GM21619 (cell line): Measurements from ENCODE around the gene GJC1.

Source experiments
- ATAC-seq: cut with Tn5 transposase; IDR thresholded peaks from one replicate; pipeline ENCODE4 v1.9.1; 2021; ENCODE audit not compliant: unreplicated experiment

Gene GJC1

DNA sequence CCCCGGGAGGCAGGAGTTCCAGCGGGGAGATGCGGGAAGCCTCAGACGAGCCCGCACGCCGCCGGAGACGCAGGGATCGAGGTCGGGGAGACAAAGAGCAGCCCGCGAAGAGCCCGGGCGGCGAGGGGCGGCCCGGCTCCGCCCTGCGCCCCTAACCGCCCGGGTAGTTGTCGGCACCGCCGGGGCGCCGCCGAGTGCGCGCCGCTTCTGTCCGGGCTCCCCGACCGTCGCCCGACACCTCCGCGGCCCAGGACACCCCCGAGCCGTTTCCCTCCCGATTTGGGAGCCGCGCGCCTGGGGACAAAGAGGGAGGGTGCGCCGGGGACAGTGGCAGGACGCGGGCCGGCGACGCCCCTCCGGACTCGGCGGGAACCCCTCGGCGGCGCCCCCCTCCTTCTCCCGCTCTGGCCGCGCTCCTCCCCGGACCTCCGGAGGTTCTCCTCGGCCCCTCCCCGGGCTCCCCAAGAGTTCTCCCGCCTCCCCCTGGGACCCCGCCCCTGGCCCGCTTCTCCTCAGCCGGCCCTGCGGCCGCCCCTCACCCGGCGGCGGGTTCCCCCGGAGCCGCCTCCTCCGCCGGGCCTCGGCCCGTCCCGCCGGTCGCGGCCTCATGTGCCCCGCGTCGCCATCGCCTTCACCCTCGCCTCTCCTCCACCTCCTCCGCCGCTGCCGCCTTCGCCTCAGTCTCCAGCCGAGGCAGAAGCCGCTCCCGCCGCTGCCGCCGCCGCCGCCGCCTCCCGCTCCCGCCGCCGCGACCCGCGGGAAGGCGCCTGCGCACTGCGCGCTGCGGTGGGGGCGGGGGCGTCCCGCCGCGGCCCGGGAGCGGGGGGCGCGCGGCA lies at the start of gene GJC1:
Gene GJC1, minus strand, starts transcription at position 765 of the 836 bp plus-strand sequence. CDS start 24,470 bp downstream, outside the sequence.
- ATAC-seq = no peak

DNA sequence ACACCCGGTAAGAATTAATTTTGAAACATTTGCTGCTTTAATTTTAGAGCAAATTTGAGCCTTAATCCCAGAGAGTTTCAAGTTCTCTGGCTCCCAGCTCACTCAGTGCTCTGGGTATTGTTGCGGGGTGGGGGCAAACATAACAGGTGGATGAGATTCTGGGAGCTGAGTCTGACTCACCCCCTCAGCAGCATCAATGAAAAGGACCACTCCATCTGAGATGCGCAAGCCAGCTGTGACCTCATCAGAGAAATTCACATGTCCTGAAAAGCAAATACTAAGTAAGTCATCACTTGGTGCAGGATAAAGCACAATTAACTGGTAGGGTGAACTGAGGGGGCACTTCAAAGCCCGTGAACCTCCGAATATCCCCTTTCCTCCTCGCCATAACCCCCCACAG lies 49.3 kb upstream of the GJC1 start:
- ATAC-seq = no peak

DNA sequence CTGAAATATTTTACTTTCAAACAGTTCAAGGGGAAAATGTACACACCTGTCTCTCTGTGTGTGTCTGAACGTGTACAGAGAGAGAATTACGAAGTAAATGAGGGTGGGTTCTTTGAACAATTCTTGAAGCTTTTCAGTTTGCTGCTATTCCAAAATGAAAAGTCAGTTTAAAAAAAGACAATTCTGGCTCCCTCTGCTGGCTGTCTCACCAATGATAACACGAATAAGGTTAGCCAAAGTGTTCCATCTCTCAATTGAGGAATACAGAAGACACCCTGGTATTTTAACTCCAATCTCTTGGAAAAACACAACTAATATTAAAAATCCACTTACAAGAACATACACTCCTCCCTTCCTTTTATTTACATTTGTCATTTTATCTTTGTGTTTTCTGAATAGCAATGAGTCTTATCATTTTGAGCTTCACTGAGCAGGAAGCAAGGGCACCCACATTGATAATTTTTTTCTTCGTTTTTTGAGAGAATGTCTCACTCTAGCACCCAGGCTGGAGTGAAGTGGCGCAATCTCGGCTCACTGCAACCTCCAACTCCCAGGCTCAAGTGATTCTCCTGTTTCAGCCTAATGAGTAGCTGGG lies 48.6 kb upstream of the GJC1 start:
- no peak for ATAC-seq

DNA sequence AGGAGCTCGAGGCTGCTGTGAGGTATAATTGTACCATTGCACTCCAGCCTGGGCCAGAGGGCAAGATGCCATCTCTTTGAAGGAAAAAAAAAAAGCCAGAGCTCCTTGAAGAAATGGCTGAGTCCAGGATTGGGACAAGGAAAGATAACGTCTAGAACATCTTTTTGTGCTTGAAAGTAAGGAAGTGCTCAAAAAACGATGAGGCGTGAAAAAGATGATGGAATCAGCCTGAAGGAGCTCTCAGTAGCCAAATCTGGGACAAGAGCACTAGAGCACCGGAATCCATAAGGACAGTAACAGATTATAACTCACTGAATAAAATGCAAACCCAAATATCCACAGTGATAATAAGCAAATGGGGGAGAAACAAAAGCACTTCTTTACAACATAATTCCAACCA lies 47.0 kb upstream of the GJC1 start:
- ATAC-seq = no peak

DNA sequence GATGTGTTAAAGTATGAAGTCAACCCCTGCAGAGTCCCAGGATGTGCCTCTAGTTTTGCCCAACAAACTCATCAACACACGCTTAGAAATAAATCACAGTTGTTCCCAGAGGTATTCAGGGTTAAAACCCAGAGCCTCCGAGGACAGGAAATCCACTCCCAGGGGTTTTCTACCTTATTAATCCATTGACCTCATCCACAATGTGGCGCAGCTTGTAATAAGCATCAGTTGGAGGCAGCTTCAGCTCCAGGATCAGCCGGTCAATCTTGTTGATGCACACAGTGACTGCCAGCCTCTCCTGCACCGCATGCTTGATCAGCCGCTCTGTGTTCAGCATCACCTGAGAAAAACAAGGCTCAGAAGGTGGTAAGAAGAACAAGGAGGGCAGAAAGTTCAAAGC lies 45.7 kb upstream of the GJC1 start:
- ATAC-seq = no peak

DNA sequence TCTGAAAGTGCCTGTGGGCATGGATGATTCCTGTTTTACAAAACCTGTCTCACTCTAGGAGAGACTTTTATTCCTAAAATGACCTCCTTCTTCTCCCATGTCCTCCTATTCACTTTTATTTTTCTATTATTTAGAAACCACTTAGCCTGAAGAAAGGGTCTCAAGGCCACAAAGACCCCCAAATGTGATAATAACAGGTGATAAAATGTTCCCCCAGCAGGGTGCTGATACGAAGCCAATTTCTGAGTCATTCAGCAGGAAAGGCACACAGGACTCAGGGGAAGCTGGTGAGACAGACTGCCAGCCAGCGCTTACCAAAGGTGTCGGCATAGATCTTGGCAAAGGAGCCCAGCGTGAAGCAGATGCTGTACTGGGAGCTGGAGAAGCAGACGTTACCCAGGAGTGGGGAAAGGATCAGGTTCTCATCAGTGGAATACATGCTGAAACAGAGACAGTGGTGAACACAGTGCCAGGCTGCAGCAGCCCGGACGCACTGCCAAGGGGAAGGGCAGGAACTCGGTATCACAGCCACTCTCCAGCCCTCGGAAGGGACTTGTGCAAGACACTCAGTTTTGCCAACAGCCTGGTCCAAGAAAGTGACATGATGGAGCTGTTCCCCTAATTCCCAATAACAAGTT lies 42.2 kb upstream of the GJC1 start:
- ATAC-seq = no peak

DNA sequence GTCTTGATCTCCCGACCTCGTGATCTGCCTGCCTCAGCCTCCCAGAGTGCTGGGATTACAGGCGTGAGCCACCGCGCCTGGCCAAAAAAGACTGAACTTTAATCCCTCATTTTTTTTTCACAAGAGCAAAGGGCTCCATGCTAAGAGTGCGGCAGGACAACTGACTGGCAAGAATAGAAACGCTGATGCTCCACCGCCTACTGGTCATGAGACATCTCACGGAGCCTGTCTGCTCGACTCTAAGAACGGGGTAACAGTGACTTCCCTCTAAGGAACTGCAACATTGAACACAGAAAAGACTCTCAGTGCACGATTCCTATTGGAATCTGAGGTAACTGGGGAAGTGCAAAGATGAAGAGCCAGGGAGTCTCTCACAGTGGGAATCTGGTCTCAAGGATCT lies 41.5 kb upstream of the GJC1 start:
- ATAC-seq = no peak

DNA sequence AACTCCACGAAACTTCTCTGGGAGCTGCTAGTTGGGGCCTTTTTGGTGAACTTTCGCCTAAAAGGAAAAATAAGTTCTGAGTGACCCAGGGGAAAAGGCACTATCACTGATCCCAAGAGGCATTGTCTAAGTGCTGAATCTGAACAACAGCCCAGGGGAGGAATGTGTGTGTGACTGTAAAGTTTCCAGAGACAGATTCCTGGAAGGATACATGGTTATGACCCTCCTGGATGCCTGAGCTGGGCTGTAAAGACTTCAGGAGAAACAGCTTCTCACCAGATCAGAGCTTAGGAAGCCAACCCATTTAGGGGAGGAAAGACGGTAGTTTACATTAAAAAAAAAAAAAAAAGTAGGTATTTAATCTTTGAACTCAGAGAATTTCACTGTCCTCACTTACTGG lies 37.8 kb upstream of the GJC1 start:
- no peak for ATAC-seq

DNA sequence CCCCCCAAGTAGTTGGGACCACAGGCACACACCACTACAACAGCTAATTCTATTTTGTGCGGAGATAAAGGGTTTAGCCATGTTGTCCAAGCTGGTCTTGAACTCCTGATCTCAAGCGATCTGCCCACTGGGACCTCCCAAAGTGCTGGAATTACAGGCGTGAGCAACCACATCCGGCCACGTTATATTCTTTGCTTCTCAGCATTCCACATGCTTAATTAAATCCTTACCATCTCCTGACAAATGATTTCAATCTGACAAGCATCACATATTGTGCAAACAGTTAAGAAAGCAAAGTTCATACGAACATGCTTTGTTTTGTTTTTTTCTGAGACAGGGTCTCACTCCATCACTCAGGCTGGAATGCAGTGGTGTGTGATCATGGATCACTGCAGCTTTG lies 35.8 kb upstream of the GJC1 start:
- no peak for ATAC-seq

DNA sequence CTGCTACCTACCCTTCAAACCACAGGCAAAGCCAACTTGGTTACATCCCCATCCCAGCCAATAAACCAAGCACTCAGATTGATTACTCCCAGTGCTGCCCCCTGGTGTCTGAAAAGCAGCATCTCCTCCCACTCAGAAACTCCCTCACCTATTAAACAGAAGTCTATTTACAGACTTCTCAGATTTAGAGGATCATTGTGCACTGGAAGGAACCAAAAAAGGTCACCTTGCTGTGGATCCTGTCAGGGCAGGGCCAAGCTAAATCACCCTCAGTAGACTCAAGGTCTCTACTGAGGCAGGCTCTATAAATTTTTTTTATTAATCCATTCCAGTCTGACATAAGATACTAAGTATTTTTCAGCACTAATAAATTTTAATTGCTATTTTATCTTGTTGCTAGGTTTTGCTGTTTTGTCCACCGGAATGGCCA lies 35.2 kb upstream of the GJC1 start:
- no peak for ATAC-seq

DNA sequence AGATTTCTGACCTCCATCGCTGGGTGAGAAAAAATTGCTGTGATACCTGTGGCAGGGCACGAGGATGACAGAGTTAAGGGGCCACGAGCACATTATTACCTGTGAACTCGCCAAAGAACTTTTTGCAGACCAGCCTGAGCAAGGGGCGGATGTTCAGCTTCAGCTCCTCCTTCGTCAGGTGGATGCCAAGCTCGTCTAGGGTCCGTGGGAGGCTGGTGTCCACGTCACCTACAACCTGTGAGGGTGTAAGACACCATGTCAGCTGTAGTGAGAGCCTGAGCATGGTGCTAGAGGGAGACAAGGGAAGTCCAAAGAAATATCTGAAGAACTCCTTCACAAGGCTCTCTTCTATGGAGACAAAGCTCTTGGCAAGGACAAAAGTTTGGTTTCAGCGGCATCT lies 34.7 kb upstream of the GJC1 start:
- ATAC-seq = no peak

DNA sequence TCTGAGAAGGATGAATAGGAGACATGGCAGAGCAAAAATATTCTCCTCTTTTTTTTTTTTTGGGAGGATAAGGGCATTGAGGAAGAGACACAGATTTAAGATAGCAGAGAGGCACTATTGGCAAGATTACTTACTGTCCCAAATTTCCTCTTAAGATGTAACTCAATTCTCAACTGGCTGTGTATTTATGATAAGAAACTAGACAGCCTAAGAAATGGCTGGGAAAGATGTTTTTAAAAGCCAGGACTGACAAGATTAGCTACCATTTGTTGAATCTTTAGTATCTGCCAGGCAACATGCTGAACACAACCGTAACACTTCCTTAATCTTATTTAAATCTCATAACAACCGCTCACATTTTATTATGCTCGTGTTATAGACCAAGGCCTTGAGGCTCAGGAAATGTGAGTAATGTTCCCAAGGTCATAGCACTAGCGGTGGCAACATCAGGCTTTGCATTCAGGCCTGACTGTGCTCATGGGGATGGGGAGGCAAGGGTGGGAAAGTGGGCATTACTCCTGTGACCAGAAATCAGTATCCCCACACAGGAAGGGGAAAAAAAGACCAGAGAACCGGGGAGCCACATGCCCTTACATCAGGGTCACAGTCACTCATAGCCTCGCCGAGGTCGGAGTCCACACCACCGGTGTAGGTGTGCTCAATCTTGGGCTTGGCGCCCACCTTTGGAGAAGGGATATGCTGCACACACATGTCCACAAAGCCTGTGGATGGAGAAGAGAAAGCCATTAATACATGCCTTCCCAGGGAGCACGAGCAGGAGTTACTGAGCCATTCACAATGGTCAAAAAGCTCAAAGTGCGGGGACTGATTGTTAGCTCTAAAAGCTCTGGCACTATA lies 33.2 kb upstream of the GJC1 start:
- no peak for ATAC-seq

DNA sequence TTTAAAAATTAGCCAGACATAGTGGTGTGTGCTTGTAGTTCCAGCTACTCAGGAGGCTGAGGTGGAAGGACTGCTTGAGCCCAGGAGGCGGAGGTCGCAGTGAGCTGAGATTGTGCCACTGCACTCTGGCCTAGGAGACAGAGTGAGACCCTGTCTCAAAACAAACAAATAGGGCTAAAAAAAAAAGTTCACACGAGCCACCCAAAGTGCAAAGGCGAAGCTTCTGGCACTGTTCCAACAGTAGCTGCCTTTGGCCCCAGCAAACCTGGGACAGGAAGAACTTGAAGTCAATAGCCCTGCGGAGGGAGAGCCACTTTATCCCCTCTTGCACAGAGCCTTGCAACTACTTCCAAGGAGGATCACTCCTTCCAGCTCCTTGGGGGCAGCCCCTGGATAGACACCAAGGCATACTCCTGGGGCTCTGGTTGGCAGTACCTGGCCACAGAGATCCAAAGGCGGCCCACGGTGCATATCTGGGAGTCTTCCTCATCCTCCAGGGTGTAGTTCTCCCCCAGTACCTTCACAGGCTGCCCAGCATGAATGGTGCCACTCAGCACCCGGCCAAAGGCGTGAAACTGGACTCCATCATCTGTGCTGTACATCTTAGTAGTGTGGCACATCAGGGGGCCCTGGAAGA lies 32.3 kb upstream of the GJC1 start:
- no peak for ATAC-seq

DNA sequence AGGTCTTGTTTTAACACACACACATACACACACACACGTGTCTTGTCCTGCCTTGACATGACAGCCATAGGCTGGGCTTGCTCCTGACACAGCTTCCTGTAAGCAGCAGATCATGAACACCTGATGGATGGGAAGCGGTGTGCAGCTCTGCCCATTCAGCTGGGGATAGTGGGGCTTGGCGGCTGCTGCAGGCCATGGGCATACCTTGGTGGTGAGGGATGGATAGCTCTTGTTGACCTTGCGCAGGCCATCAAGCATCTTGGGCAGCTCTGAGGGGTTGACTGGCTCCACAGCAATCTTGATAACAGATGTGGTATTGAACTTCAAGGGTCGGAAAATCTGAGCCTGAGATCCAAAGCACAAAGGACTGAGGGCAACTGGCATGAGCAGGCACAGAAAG lies 29.6 kb upstream of the GJC1 start:
- ATAC-seq = no peak

DNA sequence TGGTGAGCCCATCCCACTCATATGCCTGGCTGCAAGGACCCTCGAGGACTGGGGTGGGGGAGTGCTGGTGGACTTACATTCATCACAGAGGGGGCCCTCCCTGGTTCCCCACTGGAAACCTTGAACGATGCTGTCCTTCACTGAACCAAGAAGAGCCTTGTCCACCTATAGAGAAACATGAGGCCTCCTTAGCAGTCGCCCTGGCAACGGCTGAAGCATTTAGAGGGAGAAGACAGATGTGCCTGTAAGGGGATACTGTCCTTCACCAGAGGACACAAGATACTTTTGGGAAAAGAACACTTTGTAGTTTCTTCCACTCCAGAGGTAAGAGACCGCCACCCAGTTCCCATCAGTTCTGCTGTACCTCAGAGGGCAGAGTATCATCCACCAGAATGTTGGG lies 24.1 kb upstream of the GJC1 start:
- ATAC-seq = no peak

DNA sequence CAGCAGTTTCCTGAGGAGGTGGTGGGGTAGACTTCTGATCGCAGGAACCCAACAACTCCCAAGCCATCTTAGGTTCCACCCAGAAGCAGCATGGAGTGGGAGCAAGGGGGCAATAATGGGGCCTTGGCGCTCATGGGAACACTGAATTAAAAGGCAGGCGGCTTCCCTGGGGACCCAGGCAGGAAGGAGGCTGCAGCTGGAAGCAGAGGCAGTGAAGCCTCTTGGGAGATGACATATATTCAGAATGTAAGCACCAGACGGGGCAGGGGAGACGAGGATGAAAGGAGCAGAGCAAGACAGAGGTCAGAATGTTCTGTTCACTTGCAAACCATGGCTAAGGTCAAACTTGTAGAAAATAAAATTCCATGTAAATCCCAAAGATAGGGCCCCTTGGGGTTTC lies 20.5 kb upstream of the GJC1 start:
- ATAC-seq = no peak

DNA sequence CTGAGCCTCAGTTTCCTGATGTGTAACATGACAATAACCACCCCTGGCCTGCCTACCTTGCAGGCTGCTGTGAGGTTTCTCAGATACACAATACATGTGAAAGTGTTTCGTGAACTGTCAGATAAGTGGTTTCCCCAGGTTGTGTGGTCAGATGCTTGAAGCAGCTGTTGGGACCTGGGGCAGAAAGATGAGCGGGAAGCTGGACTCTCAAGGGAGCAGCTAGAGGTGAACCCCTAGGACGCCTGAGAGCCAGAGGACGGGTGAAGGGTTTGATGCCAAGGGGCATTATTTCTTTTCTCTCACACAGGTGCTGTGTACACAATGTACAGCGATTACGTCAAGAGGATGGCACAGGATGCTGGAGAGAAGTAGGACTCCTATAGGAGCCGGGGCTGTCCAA lies 19.9 kb upstream of the GJC1 start:
- ATAC-seq = no peak

DNA sequence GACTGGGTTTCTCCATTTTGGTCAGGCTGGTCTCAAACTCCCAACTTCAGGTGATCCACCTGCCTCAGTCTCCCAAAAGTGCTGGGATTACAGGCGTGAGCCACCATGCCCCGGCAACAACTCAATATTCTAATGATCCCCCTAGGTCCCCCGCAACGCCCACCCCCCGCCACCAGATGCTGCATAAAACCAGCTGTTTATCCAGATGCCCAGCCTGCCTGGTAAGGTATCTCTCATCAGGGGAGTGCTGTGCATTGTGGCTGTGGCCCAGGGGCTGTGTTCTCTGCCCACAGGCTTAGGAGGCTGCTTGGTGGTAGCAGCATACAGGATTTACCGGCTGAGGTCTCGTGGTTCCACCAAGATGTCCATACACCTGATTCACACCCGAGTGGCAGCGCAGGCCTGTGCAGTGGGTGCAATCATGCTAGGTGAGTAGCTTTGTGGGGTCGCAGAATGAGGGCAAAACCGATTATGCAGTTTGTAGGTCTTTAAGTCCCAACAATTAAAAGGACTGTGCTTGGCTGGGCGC lies 18.9 kb upstream of the GJC1 start:
- ATAC-seq = no peak

DNA sequence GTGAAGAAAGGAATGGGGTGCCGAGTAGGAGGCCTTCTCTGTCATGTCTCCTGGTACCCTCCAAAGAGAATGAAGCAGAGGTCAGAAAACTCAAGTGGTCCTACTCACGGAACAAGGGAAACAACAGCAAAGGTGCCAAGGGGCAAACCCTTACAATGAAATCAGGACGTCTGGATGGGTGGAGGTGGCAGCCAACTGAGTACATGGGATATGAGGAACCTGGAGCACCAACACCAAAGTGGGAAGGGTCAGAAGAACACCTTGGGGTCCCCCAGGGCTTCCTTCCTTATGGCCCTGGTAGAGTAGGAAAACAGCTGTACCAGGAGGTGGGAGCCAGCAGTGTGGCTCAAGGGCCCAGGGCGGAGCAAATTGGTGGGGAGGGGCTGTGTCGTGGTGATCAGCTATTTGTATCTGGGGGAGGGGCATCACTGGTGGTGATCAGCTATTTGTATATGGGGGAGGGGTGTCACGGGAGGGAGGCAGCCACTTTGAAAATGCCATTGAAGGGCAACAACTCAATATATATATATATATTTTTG lies 18.2 kb upstream of the GJC1 start:
- ATAC-seq = no peak

DNA sequence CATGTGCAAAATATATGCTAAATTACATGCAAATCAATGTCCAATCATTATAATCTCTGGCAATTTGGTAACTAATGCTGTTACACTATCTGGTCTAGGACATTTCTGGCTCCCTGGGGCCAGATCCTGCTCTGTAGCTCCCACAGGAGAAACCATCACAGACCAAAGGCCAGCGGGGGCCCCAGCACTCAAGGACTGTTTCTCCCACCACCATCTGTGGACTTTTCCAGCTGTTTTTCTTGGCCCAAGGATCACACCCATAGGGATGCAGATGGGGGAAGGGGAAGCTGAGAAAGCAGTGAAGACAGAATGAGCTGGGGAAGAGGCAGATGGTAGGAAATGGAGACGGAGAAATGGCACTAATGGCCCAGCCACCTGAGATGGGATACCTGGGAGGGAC lies 17.5 kb upstream of the GJC1 start, which contains the start of gene HIGD1B:
Gene HIGD1B, plus strand, starts transcription at position 298 of the 400 bp plus-strand sequence. CDS start 270 bp downstream, outside the sequence.
- ATAC-seq = no peak
